Peyer's patch (tissue), 4 donors: ENCODE measurements around the gene MAEL. TPM values are rescaled to one million over a fixed set of nuclear protein-coding genes. Genes with fewer than 3 reads are reported as not detected.

ENCODE experiments used
- DNase-seq, 3 donors: peaks; one replicate each; pipeline ENCODE4 v3.0.0-alpha.2; 2017 to 2019
- H3K27ac ChIP-seq, 4 donors: fragments of 200-600 bp; sonication (generic); one replicate each; pipeline ENCODE4 v1.5.1; 2016 to 2019
- H3K27me3 ChIP-seq, 2 donors: fragments of 200-600 bp; sonication (generic); one replicate each; pipeline ENCODE4 v1.5.1; 2019
- H3K36me3 ChIP-seq, 3 donors: fragments of 200-600 bp; sonication (generic); one replicate each; pipeline ENCODE4 v1.5.1; 2016 to 2019
- H3K4me1 ChIP-seq, 4 donors: fragments of 200-600 bp; sonication (generic); one replicate each; pipeline ENCODE4 v1.5.1; 2016 to 2019
- H3K4me3 ChIP-seq, 4 donors: fragments of 200-600 bp; sonication (generic); 1 replicate in 3 of 4; 2 replicates in 1 of 4; pipeline ENCODE4 v1.5.1; 2016 to 2019; ENCODE audit warnings: mild to moderate bottlenecking in 1 of 4
- H3K9me3 ChIP-seq, 4 donors: fragments of 200-600 bp; sonication (generic); one replicate each; pipeline ENCODE4 v1.5.1; 2016 to 2019; ENCODE audit warnings: mild to moderate bottlenecking in 1 of 4
- CTCF ChIP-seq, 6 experiments: fragments of 450-650 bp in 4 of 6; fragments of 200-600 bp in 2 of 6; sonication (generic) in 1 of 6; IDR thresholded peaks; one replicate each; pipeline ENCODE4 v1.5.1; 2017 to 2019; ENCODE audit warnings: antibody characterized with exemption in 6 of 6, mild to moderate bottlenecking in 3 of 6, moderate library complexity in 1 of 6
- POLR2A ChIP-seq, 2 donors: fragments of 450-650 bp; IDR thresholded peaks; one replicate each; pipeline ENCODE4 v1.5.1; 2017; ENCODE audit warnings: antibody characterized with exemption in 2 of 2, mild to moderate bottlenecking in 2 of 2, moderate library complexity in 2 of 2
- total RNA-seq, 4 donors: library from RNA; depleted of rRNA; stranded (reverse); fragments of >200 nt; gene quantifications; one replicate each; pipeline ENCODE4 v1.1.0, GENCODE V29; 2016

MAEL gene
- total RNA-seq, 4 donors from 2014 or later: not detected

- TF ChIP-seq POLR2A (IDR thresholded peaks at IDR 0.05) (no peak), CTCF (IDR thresholded peaks at IDR 0.05) (no peak)
- Histone ChIP-seq H3K36me3 (no peaks in the 10 kb centered on the region), H3K27ac (no peak overlapping the region), H3K4me3 (no peak overlapping the region), H3K9me3 (no peaks in the 10 kb centered on the region), H3K27me3 (no peaks in the 10 kb centered on the region), H3K4me1 (no peaks in the 10 kb centered on the region)
- no peak for DNase-seq
These were observed 13.3 kb downstream of the MAEL start for GRCh38 chr1:167002354-167002753.

- Histone ChIP-seq H3K27me3 (no peaks in the 10 kb centered on the region), H3K27ac (no peak overlapping the region), H3K36me3 (no peaks in the 10 kb centered on the region), H3K9me3 (no peaks in the 10 kb centered on the region), H3K4me3 (no peak overlapping the region), H3K4me1 (no peaks in the 10 kb centered on the region)
- no peak for DNase-seq
- TF ChIP-seq POLR2A (IDR thresholded peaks at IDR 0.05): no peak
- TF ChIP-seq CTCF (IDR thresholded peaks at IDR 0.05): no peak
These were observed 14.6 kb downstream of the MAEL start for GRCh38 chr1:167003711-167004110.

- H3K9me3 ChIP-seq: no peaks in the 10 kb centered on the region
- no peak for DNase-seq
- H3K4me3 ChIP-seq: no peak overlapping the region
- no peak overlapping the region for H3K27ac ChIP-seq
- no peaks in the 10 kb centered on the region for H3K36me3 ChIP-seq
- no peaks in the 10 kb centered on the region for H3K4me1 ChIP-seq
- H3K27me3 ChIP-seq: no peaks in the 10 kb centered on the region
- TF ChIP-seq POLR2A (IDR thresholded peaks at IDR 0.05) (no peak), CTCF (IDR thresholded peaks at IDR 0.05) (no peak)
These were observed 22.6 kb downstream of the MAEL start for GRCh38 chr1:167011560-167012191.

GRCh38 chr1:167012570-167012969, 23.5 kb downstream of the MAEL start:
- no peak for TF ChIP-seq CTCF (IDR thresholded peaks at IDR 0.05)
- no peak for DNase-seq
- H3K4me1 ChIP-seq: no peaks in the 10 kb centered on the region
- H3K9me3 ChIP-seq: no peaks in the 10 kb centered on the region
- no peak overlapping the region for H3K4me3 ChIP-seq
- H3K27ac ChIP-seq: no peak overlapping the region
- no peaks in the 10 kb centered on the region for H3K36me3 ChIP-seq
- no peaks in the 10 kb centered on the region for H3K27me3 ChIP-seq

GRCh38 chr1:167013108-167013929, 24.2 kb downstream of the MAEL start:
- no peak for TF ChIP-seq CTCF (IDR thresholded peaks at IDR 0.05)
- no peak for TF ChIP-seq POLR2A (IDR thresholded peaks at IDR 0.05)
- Histone ChIP-seq H3K9me3 (no peaks in the 10 kb centered on the region), H3K27me3 (no peaks in the 10 kb centered on the region), H3K4me3 (no peak overlapping the region), H3K36me3 (no peaks in the 10 kb centered on the region), H3K27ac (no peak overlapping the region), H3K4me1 (no peaks in the 10 kb centered on the region)
- DNase-seq: no peak
